HAP-1 (cell line): ENCODE measurements around the gene PCNX1.
"Not testable (repeated sequence)": the region's sequence is repeated elsewhere in the genome, so short reads cannot be mapped to it uniquely, and the experiment has no call there.

ENCODE experiments used
- DNase-seq, 2 experiments: peaks; one replicate each; pipeline ENCODE4 v3.0.0-alpha.2; 2016 to 2020; ENCODE audit warnings: low spot score in 2 of 2
- H3K27me3 ChIP-seq: fragments of 250-450 bp; sonication (Bioruptor Pico); 2 replicates; pipeline ENCODE4 v1.5.1; 2020; ENCODE audit warnings: low read depth, mild to moderate bottlenecking, moderate library complexity
- H3K36me3 ChIP-seq: fragments of 250-450 bp; sonication (Bioruptor Pico); replicated peaks from 2 replicates; pipeline ENCODE4 v1.5.1; 2020; ENCODE audit warnings: mild to moderate bottlenecking
- H3K4me1 ChIP-seq: fragments of 250-450 bp; sonication (Bioruptor Pico); 2 replicates; pipeline ENCODE4 v1.5.1; 2020; ENCODE audit warnings: mild to moderate bottlenecking
- H3K4me3 ChIP-seq: fragments of 250-450 bp; sonication (Bioruptor Pico); 2 replicates; pipeline ENCODE4 v1.5.1; 2020; ENCODE audit warnings: mild to moderate bottlenecking, moderate library complexity
- H3K9me3 ChIP-seq: fragments of 250-450 bp; sonication (Bioruptor Pico); 2 replicates; pipeline ENCODE4 v1.5.1; 2020; ENCODE audit warnings: mild to moderate bottlenecking, moderate library complexity
- in situ Hi-C: fragments of 300-500 bp; cut with MboI; formaldehyde crosslinking; loops from 3 replicates; pipeline ENCODE4 v1.14.3; 2020; ENCODE audit warnings: low sequenced_read_pairs, inconsistent platforms, mixed read lengths

Gene PCNX1

GRCh38 chr14:71048393-71048792 is 141.1 kb downstream of the PCNX1 start:
- Histone ChIP-seq H3K4me1 (no peaks in the 10 kb centered on the region), H3K27me3 (no peaks in the 10 kb centered on the region), H3K9me3 (no peaks in the 10 kb centered on the region), H3K36me3 (peaks cover 34% of the 10 kb centered on the region), H3K4me3 (no peak overlapping the region)
- no peak for DNase-seq
- in situ Hi-C loops, result no loop called here

GRCh38 chr14:71049435-71050133 is 142.3 kb downstream of the PCNX1 start:
- Histone ChIP-seq H3K36me3 (peaks cover 34% of the 10 kb centered on the region), H3K9me3 (no peaks in the 10 kb centered on the region), H3K4me1 (no peaks in the 10 kb centered on the region), H3K27me3 (no peaks in the 10 kb centered on the region), H3K4me3 (no peak overlapping the region)
- in situ Hi-C loops, result no loop called here
- DNase-seq, result no peak

GRCh38 chr14:71050227-71050823 is 143.1 kb downstream of the PCNX1 start:
- in situ Hi-C loops, result no loop called here
- DNase-seq, result peak in 1 of 2 experiments; percentile 35
- Histone ChIP-seq H3K36me3 (peaks cover 31% of the 10 kb centered on the region), H3K9me3 (no peaks in the 10 kb centered on the region), H3K4me3 (no peak overlapping the region), H3K4me1 (no peaks in the 10 kb centered on the region), H3K27me3 (no peaks in the 10 kb centered on the region)

GRCh38 chr14:71054706-71055105 is 147.4 kb downstream of the PCNX1 start:
- in situ Hi-C loops, result no loop called here
- Histone ChIP-seq H3K4me1 (no peaks in the 10 kb centered on the region), H3K27me3 (no peaks in the 10 kb centered on the region), H3K9me3 (no peaks in the 10 kb centered on the region), H3K4me3 (no peak overlapping the region), H3K36me3 (peaks cover 33% of the 10 kb centered on the region)
- no peak for DNase-seq

- peaks cover 43% of the 10 kb centered on the region for H3K36me3 ChIP-seq
- H3K9me3 ChIP-seq, result no peaks in the 10 kb centered on the region
- DNase-seq, result no peak
- H3K4me1 ChIP-seq, result no peaks in the 10 kb centered on the region
- no peak overlapping the region for H3K4me3 ChIP-seq
- in situ Hi-C loops, result no loop called here
- H3K27me3 ChIP-seq, result no peaks in the 10 kb centered on the region
Observed at GRCh38 chr14:71056168-71056567, 148.9 kb downstream of the PCNX1 start.

- H3K4me1 ChIP-seq, result no peaks in the 10 kb centered on the region
- no peak for DNase-seq
- in situ Hi-C loops, result no loop called here
- no peak overlapping the region for H3K4me3 ChIP-seq
- peaks cover 44% of the 10 kb centered on the region for H3K36me3 ChIP-seq
- H3K9me3 ChIP-seq, result no peaks in the 10 kb centered on the region
- no peaks in the 10 kb centered on the region for H3K27me3 ChIP-seq
Observed at GRCh38 chr14:71060274-71060673, 153.0 kb downstream of the PCNX1 start.

- Histone ChIP-seq H3K4me1 (no peaks in the 10 kb centered on the region), H3K4me3 (no peak overlapping the region), H3K27me3 (no peaks in the 10 kb centered on the region), H3K36me3 (peaks cover 44% of the 10 kb centered on the region), H3K9me3 (no peaks in the 10 kb centered on the region)
- in situ Hi-C loops, result no loop called here
- no peak for DNase-seq
Observed at GRCh38 chr14:71060825-71061455, 153.7 kb downstream of the PCNX1 start.

- no peak overlapping the region for H3K4me3 ChIP-seq
- no peak for DNase-seq
- peaks cover 44% of the 10 kb centered on the region for H3K36me3 ChIP-seq
- in situ Hi-C loops, result no loop called here
- H3K4me1 ChIP-seq, result no peaks in the 10 kb centered on the region
- no peaks in the 10 kb centered on the region for H3K27me3 ChIP-seq
- no peaks in the 10 kb centered on the region for H3K9me3 ChIP-seq
Observed at GRCh38 chr14:71061458-71061857, 154.2 kb downstream of the PCNX1 start.

GRCh38 chr14:71062581-71063303 is 155.5 kb downstream of the PCNX1 start:
- no peak for DNase-seq
- Histone ChIP-seq H3K9me3 (no peaks in the 10 kb centered on the region), H3K36me3 (peaks cover 40% of the 10 kb centered on the region), H3K4me3 (no peak overlapping the region), H3K27me3 (no peaks in the 10 kb centered on the region), H3K4me1 (no peaks in the 10 kb centered on the region)
- in situ Hi-C loops, result no loop called here

GRCh38 chr14:71063351-71063750 is 156.1 kb downstream of the PCNX1 start:
- no peaks in the 10 kb centered on the region for H3K4me1 ChIP-seq
- no peak overlapping the region for H3K4me3 ChIP-seq
- DNase-seq, result no peak
- in situ Hi-C loops, result no loop called here
- H3K9me3 ChIP-seq, result no peaks in the 10 kb centered on the region
- H3K27me3 ChIP-seq, result no peaks in the 10 kb centered on the region
- peaks cover 34% of the 10 kb centered on the region for H3K36me3 ChIP-seq

- DNase-seq, H3K27me3 ChIP-seq, H3K4me3 ChIP-seq, H3K4me1 ChIP-seq, H3K9me3 ChIP-seq, in situ Hi-C loops: not testable (repeated sequence)
- H3K36me3 ChIP-seq, result peaks cover 27% of the 10 kb centered on the region
Observed at GRCh38 chr14:71064747-71065146, 157.5 kb downstream of the PCNX1 start.

GRCh38 chr14:71070169-71070568 is 162.9 kb downstream of the PCNX1 start:
- Histone ChIP-seq H3K27me3 (no peaks in the 10 kb centered on the region), H3K4me3 (no peak overlapping the region), H3K9me3 (no peaks in the 10 kb centered on the region), H3K36me3 (peaks cover 18% of the 10 kb centered on the region), H3K4me1 (no peaks in the 10 kb centered on the region)
- in situ Hi-C loops, result no loop called here
- no peak for DNase-seq

GRCh38 chr14:71071042-71071441 is 163.8 kb downstream of the PCNX1 start:
- Histone ChIP-seq H3K36me3 (peaks cover 23% of the 10 kb centered on the region), H3K27me3 (no peaks in the 10 kb centered on the region), H3K4me1 (no peaks in the 10 kb centered on the region), H3K4me3 (no peak overlapping the region), H3K9me3 (no peaks in the 10 kb centered on the region)
- in situ Hi-C loops, result no loop called here
- DNase-seq, result no peak
